Measurements from ENCODE around the gene CPZ.

GRCh38 chr4:8574796-8575370 lies 17.7 kb upstream of the CPZ start:
- no peak for TF ChIP-seq POLR2A (IDR thresholded peaks at IDR 0.05; ENCODE audit: low read length)
- no peak for TF ChIP-seq GATA1 (IDR thresholded peaks at IDR 0.05; ENCODE audit: low read depth, low read length)
